Osteoblast (primary cell): ENCODE results near the gene EXOC3L1. TPM values are rescaled to one million over a fixed set of nuclear protein-coding genes. Genes with fewer than 3 reads are reported as not detected.

Experiments
- DNase-seq: peaks from one replicate; pipeline ENCODE4 v3.0.0; 2011; ENCODE audit warnings: low spot score, mixed read lengths; ENCODE audit not compliant: insufficient read length; ENCODE audit errors: missing footprints
- H2AFZ ChIP-seq: 2 replicates; pipeline ENCODE4 v1.6.0; 2011; ENCODE audit warnings: mild to moderate bottlenecking, low read length
- H3K27ac ChIP-seq: 2 replicates; pipeline ENCODE4 v1.5.1; 2011; ENCODE audit warnings: mild to moderate bottlenecking, low read depth, low read length, moderate library complexity
- H3K27me3 ChIP-seq: 2 replicates; pipeline ENCODE4 v1.6.0; 2012; ENCODE audit warnings: mild to moderate bottlenecking, control low read depth, inconsistent platforms, low read length, moderate library complexity; ENCODE audit not compliant: insufficient read depth
- H3K36me3 ChIP-seq: 2 replicates; pipeline ENCODE4 v1.5.1; 2011; ENCODE audit warnings: mild to moderate bottlenecking, low read length, control low read depth, moderate library complexity; ENCODE audit not compliant: insufficient read depth
- H3K4me1 ChIP-seq: 2 replicates; pipeline ENCODE4 v1.5.1; 2011; ENCODE audit warnings: mild to moderate bottlenecking, low read length, control low read depth, moderate library complexity; ENCODE audit not compliant: insufficient read depth
- H3K4me2 ChIP-seq: 2 replicates; pipeline ENCODE4 v1.6.0; 2011; ENCODE audit warnings: mild to moderate bottlenecking, low read length; ENCODE audit not compliant: insufficient read depth
- H3K4me3 ChIP-seq: fragments of 200-600 bp; sonication (generic); 3 replicates; pipeline ENCODE4 v1.5.1; 2012; ENCODE audit warnings: mild to moderate bottlenecking, low read length, inconsistent platforms; ENCODE audit not compliant: insufficient read depth
- H3K79me2 ChIP-seq: 2 replicates; pipeline ENCODE4 v1.6.0; 2012; ENCODE audit warnings: mild to moderate bottlenecking, low read length, control low read depth, inconsistent platforms; ENCODE audit not compliant: insufficient read depth
- H3K9me3 ChIP-seq: 2 replicates; pipeline ENCODE4 v1.5.1; 2011; ENCODE audit warnings: low read depth, low read length, control low read depth
- H4K20me1 ChIP-seq: 2 replicates; pipeline ENCODE4 v1.6.0; 2012; ENCODE audit warnings: mild to moderate bottlenecking, low read length, control low read depth; ENCODE audit not compliant: insufficient read depth
- small RNA-seq: library from RNA; depleted of rRNA; stranded (forward); fragments of <200 nt; gene quantifications from one replicate; pipeline ENCODE3, GENCODE V24; 2012
- total RNA-seq: library from RNA; depleted of rRNA; stranded (reverse); fragments of >200 nt; gene quantifications from 2 replicates; pipeline ENCODE4 v1.2.3, GENCODE V29; 2012
- TF ChIP-seq, protein P1 (sequence below): IDR thresholded peaks from 2 replicates; pipeline ENCODE4 v1.5.1; 2011; ENCODE audit warnings: mild to moderate bottlenecking, low read depth, low read length, moderate library complexity; ENCODE audit errors: extremely low read depth

EXOC3L1 gene
- total RNA-seq, 1 donor = not detected

DNA sequence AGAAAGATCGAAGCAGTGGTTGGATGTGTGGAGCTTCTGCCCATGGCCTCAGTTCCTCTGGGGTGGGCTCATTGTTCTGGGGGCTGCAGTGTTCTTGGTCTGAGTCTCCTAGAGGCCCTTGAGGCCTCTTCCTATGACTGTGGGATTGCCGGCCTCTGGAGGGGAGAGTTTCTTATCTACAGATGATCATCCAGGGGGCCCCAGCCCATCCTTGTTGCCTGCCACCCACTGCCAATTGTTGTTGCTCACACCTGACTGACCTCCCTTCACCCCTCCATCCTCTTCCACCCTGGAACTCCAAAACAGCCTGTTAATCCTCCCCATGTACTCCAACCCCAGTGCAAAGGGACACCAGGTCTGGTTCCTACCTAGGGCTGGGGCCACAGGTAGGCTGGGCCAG, 45.0 kb downstream of the EXOC3L1 start:
- Histone ChIP-seq H3K4me1 (no peaks in the 10 kb centered on the region), H3K36me3 (peaks cover 84% of the 10 kb centered on the region), H4K20me1 (peaks cover 14% of the 10 kb centered on the region), H3K27me3 (no peaks in the 10 kb centered on the region), H2AFZ (no peak overlapping the region), H3K9me3 (no peaks in the 10 kb centered on the region), H3K27ac (no peak overlapping the region), H3K4me2 (no peak overlapping the region), H3K79me2 (peaks cover 6% of the 10 kb centered on the region), H3K4me3 (no peak overlapping the region)
- TF ChIP-seq, protein P1, sequence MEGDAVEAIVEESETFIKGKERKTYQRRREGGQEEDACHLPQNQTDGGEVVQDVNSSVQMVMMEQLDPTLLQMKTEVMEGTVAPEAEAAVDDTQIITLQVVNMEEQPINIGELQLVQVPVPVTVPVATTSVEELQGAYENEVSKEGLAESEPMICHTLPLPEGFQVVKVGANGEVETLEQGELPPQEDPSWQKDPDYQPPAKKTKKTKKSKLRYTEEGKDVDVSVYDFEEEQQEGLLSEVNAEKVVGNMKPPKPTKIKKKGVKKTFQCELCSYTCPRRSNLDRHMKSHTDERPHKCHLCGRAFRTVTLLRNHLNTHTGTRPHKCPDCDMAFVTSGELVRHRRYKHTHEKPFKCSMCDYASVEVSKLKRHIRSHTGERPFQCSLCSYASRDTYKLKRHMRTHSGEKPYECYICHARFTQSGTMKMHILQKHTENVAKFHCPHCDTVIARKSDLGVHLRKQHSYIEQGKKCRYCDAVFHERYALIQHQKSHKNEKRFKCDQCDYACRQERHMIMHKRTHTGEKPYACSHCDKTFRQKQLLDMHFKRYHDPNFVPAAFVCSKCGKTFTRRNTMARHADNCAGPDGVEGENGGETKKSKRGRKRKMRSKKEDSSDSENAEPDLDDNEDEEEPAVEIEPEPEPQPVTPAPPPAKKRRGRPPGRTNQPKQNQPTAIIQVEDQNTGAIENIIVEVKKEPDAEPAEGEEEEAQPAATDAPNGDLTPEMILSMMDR = no peak
- DNase-seq = peak; percentile 41

DNA sequence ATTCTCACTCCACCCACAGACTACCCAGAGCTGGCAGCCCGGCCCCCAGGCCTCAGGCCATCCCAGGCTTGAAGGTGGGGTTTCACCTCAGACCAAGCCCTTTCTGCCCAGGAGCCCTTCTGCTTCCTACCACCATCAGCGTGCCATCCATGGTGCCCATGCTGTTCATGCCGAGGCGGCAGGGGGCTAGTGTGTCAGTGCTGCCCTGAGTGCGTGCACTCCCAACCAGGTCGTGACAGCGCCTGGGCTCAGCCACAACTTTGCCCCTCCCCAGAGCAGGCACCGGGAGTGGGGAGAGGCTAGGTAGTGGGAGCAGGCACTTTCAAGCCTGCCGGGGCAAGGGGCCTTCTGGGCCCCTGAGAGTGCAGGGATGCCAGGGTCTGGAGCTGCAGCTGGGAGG, 47.6 kb downstream of the EXOC3L1 start:
- no peak overlapping the region for H3K4me3 ChIP-seq
- H3K27ac ChIP-seq = no peak overlapping the region
- H3K9me3 ChIP-seq = no peaks in the 10 kb centered on the region
- no peak overlapping the region for H3K4me2 ChIP-seq
- no peak overlapping the region for H2AFZ ChIP-seq
- no peaks in the 10 kb centered on the region for H3K27me3 ChIP-seq
- TF ChIP-seq, protein P1 = no peak
- peaks cover 79% of the 10 kb centered on the region for H3K36me3 ChIP-seq
- peaks cover 2% of the 10 kb centered on the region for H4K20me1 ChIP-seq
- DNase-seq = peak; percentile 19
- no peaks in the 10 kb centered on the region for H3K79me2 ChIP-seq
- no peaks in the 10 kb centered on the region for H3K4me1 ChIP-seq

DNA sequence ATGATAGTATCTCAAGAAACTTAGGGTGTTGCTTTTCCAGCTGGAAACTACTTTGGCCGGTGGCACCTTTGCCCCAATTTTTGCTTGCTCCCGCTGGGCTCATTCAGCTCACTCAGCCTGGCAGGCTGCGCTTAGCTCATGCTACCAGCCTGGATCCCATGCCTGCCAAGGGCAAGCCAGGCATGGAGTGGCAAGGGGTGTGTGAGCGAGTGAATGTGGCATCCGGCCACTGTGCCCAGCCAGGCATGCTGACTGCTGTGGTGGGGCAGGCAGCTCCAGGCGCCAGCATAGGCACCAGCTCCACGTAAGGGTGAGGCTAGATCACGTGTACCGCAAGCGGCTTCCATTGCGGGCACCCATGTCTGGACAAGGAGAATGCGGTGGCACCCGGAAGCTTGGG, 48.5 kb downstream of the EXOC3L1 start:
- no peaks in the 10 kb centered on the region for H3K27me3 ChIP-seq
- no peaks in the 10 kb centered on the region for H3K4me1 ChIP-seq
- no peak for DNase-seq
- no peak overlapping the region for H3K27ac ChIP-seq
- H3K36me3 ChIP-seq = peaks cover 74% of the 10 kb centered on the region
- no peaks in the 10 kb centered on the region for H3K9me3 ChIP-seq
- peaks cover 2% of the 10 kb centered on the region for H4K20me1 ChIP-seq
- no peak overlapping the region for H3K4me2 ChIP-seq
- no peak overlapping the region for H3K4me3 ChIP-seq
- H2AFZ ChIP-seq = no peak overlapping the region
- no peaks in the 10 kb centered on the region for H3K79me2 ChIP-seq
- TF ChIP-seq, protein P1 = no peak

DNA sequence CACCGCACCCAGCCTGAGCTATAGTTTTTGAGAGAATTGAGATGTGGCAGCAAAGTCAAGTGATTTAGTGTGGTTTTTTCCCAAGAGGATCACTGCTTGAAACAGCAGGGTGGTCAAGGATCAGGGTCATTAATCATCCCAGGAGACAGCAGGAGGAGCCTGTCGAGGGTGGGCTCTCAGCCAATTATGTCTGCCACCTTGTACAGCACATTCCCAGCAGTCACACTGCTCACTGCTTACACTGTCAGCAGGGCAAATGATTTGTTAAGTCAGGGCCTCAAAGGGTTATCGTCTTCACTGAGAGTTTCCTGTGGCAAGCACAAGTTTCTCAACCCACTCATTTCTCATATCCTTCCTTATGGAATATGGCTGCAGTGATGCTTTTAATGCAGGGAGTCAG, 52.3 kb downstream of the EXOC3L1 start:
- H2AFZ ChIP-seq = no peak overlapping the region
- TF ChIP-seq, protein P1 = no peak
- no peak for DNase-seq
- H3K4me3 ChIP-seq = no peak overlapping the region
- no peaks in the 10 kb centered on the region for H3K79me2 ChIP-seq
- H4K20me1 ChIP-seq = peaks cover under 1% of the 10 kb centered on the region
- no peaks in the 10 kb centered on the region for H3K27me3 ChIP-seq
- no peak overlapping the region for H3K4me2 ChIP-seq
- no peaks in the 10 kb centered on the region for H3K4me1 ChIP-seq
- no peak overlapping the region for H3K27ac ChIP-seq
- peaks cover 72% of the 10 kb centered on the region for H3K36me3 ChIP-seq
- H3K9me3 ChIP-seq = no peaks in the 10 kb centered on the region

Small RNAs within 50 kb of the gene (small RNA-seq; reads per million reads assigned to genes)
- 4.3 reads per million, percentile 85 among the genes with 10 or more reads in this experiment for gene MIR328

Other genes starting within 250 kb of the EXOC3L1 start
- gene CES3, start 228.9 kb downstream of the EXOC3L1 start, total RNA-seq = 0.29 TPM in 1 of 2 replicates, not detected in the other
- gene CES4A, start 201.5 kb downstream of the EXOC3L1 start, total RNA-seq = 1.5 and 1.8 TPM in 2 replicates
- gene CBFB, start 161.0 kb downstream of the EXOC3L1 start, total RNA-seq = 61.3 and 63.0 TPM in 2 replicates
- gene PHAF1, start 80.2 kb downstream of the EXOC3L1 start, total RNA-seq = 13.8 and 17.1 TPM in 2 replicates
- gene B3GNT9, start 39.1 kb downstream of the EXOC3L1 start, total RNA-seq = 54.8 and 58.6 TPM in 2 replicates
- 19.2 and 19.5 TPM in 2 replicates for gene TRADD, start 30.2 kb downstream of the EXOC3L1 start, total RNA-seq
- gene FBXL8, start 30.2 kb downstream of the EXOC3L1 start, total RNA-seq = 12.7 and 15.6 TPM in 2 replicates
- 5.8 and 8.5 TPM in 2 replicates for gene HSF4, start 25.4 kb downstream of the EXOC3L1 start, total RNA-seq
- 9.1 and 10.9 TPM in 2 replicates for gene NOL3, start 19.6 kb downstream of the EXOC3L1 start, total RNA-seq
- gene MATCAP1, start 6.2 kb downstream of the EXOC3L1 start, total RNA-seq = 3.6 and 4.7 TPM in 2 replicates
- 51.9 and 56.5 TPM in 2 replicates for gene E2F4, start 2.0 kb upstream of the EXOC3L1 start, total RNA-seq
- 0.29 and 0.36 TPM in 2 replicates for gene ELMO3, start 9.0 kb upstream of the EXOC3L1 start, total RNA-seq
- 22.4 and 25.3 TPM in 2 replicates for gene TMEM208, start 37.0 kb upstream of the EXOC3L1 start, total RNA-seq
- gene FHOD1, start 57.3 kb upstream of the EXOC3L1 start, total RNA-seq = 27.4 and 28.2 TPM in 2 replicates
- gene SLC9A5, start 58.8 kb upstream of the EXOC3L1 start, total RNA-seq = 2.9 and 3.6 TPM in 2 replicates
- 31.8 and 41.6 TPM in 2 replicates for gene PLEKHG4, start 89.4 kb upstream of the EXOC3L1 start, total RNA-seq
- gene KCTD19, start 136.6 kb upstream of the EXOC3L1 start, total RNA-seq = not detected in 2 replicates
- not detected in 2 replicates for gene LRRC36, start 136.7 kb upstream of the EXOC3L1 start, total RNA-seq
- gene TPPP3, start 203.4 kb upstream of the EXOC3L1 start, total RNA-seq = 0.59 and 0.72 TPM in 2 replicates
- gene ZDHHC1, start 226.3 kb upstream of the EXOC3L1 start, total RNA-seq = 9.0 and 13.3 TPM in 2 replicates
- gene HSD11B2, start 241.0 kb upstream of the EXOC3L1 start, total RNA-seq = not detected in 2 replicates